HepG2 (cell line): ENCODE data around the gene LRRC32. TPM values are rescaled to one million over a fixed set of nuclear protein-coding genes. Genes with fewer than 3 reads are reported as not detected.

Experiments used
- ATAC-seq: fragments of 200-7000 bp; cut with Tn5 transposase; 3 replicates; pipeline ENCODE4 v1.9.1; 2020; ENCODE audit warnings: mild to moderate bottlenecking, moderate library complexity
- BruUV-seq: library from RNA; stranded (reverse); fragments of 400-500 nt; replicated peaks from 2 replicates; lab custom pipeline; 2021; lab: Mats Ljungman, UMichigan
- CTCF ChIA-PET: fragments of 300-600 bp; formaldehyde crosslinking; extraction: SDS; loops from one replicate; lab custom pipeline; 2021; ENCODE audit warnings: low total read pairs, inconsistent platforms, low intra/inter-chr PET ratio; lab: Yijun Ruan, JAX
- POLR2A ChIA-PET: fragments of 350-600 bp; sonication (Branson Sonifier 250); formaldehyde crosslinking; loops from one replicate; lab custom pipeline; 2020; ENCODE audit warnings: antibody characterized with exemption, inconsistent platforms; lab: Yijun Ruan, JAX
- DNase-seq: peaks from one replicate; pipeline ENCODE4 v3.0.0-alpha.2; 2015; ENCODE audit warnings: low spot score
- FAIRE-seq: peaks from 3 replicates; lab custom pipeline; 2011; peaks lifted over from hg19 to GRCh38; lab: Jason Lieb, UNC
- H2AFZ ChIP-seq: one replicate; pipeline ENCODE4 v1.6.1; 2011; ENCODE audit warnings: low read length, inconsistent platforms
- H3K27ac ChIP-seq: fragments of 300-600 bp; 3 replicates; pipeline ENCODE4 v1.8.0; 2011; ENCODE audit warnings: mixed run types, mild to moderate bottlenecking, mixed read lengths, low read length, inconsistent platforms; ENCODE audit not compliant: insufficient read depth; ENCODE audit errors: extremely low read length
- H3K27me3 ChIP-seq, 2 experiments: fragments of 200-600 bp in 1 of 2; 2 replicates in 1 of 2; 3 replicates in 1 of 2; pipeline versions ENCODE4 v1.6.0 to v1.8.0; 2011; ENCODE audit warnings: low read length in 2 of 2, mild to moderate bottlenecking in 2 of 2, moderate library complexity in 2 of 2, inconsistent platforms in 1 of 2; ENCODE audit not compliant: insufficient read depth in 2 of 2, control insufficient read depth in 1 of 2
- H3K36me3 ChIP-seq, 2 experiments: fragments of 200-600 bp in 1 of 2; replicated peaks in 1 of 2; 2 replicates in 1 of 2; 3 replicates in 1 of 2; pipeline versions ENCODE4 v1.5.1 to v1.8.0; 2011; ENCODE audit warnings: low read length in 2 of 2, inconsistent platforms in 1 of 2; ENCODE audit not compliant: insufficient read depth in 2 of 2, control insufficient read depth in 1 of 2
- H3K4me1 ChIP-seq: 2 replicates; pipeline ENCODE4 v1.5.1; 2012; ENCODE audit warnings: low read length, inconsistent platforms; ENCODE audit not compliant: insufficient read depth
- H3K4me2 ChIP-seq: 2 replicates; pipeline ENCODE4 v1.6.0; 2011; ENCODE audit warnings: low read depth, low read length, inconsistent platforms
- H3K4me3 ChIP-seq, 3 experiments: fragments of 200-600 bp in 1 of 3; sonication (generic), shearing (Covaris generic) in 1 of 3; replicated peaks in 1 of 3; 2 replicates each; pipeline ENCODE4 v1.5.1; 2011 to 2016; ENCODE audit warnings: low read length in 3 of 3, inconsistent platforms in 2 of 3, low read depth in 2 of 3, mild to moderate bottlenecking in 2 of 3, control low read depth in 1 of 3, mixed read lengths in 1 of 3; ENCODE audit not compliant: insufficient read depth in 1 of 3
- H3K79me2 ChIP-seq: one replicate; pipeline ENCODE4 v1.6.1; 2011; ENCODE audit warnings: low read length, inconsistent platforms; ENCODE audit not compliant: insufficient read depth
- H3K9ac ChIP-seq: 2 replicates; pipeline ENCODE4 v1.6.0; 2011; ENCODE audit warnings: mild to moderate bottlenecking, low read depth, low read length, inconsistent platforms; ENCODE audit not compliant: insufficient read depth
- H3K9me3 ChIP-seq: 2 replicates; pipeline ENCODE4 v1.5.1; 2012; ENCODE audit warnings: mild to moderate bottlenecking, low read length
- H4K20me1 ChIP-seq: 2 replicates; pipeline ENCODE4 v1.6.0; 2011; ENCODE audit warnings: inconsistent platforms, mild to moderate bottlenecking, low read length, moderate library complexity; ENCODE audit not compliant: insufficient read depth
- ATF7 ChIP-seq, 2 experiments: fragments of 450-650 bp in 1 of 2; sonication (generic) in 1 of 2; formaldehyde crosslinking in 1 of 2; IDR thresholded peaks; 2 replicates each; pipeline versions ENCODE4 v1.4.0 to v1.6.1; 2016 to 2020; ENCODE audit warnings: antibody characterized with exemption in 1 of 2, mild to moderate bottlenecking in 1 of 2, missing genetic modification reagents in 1 of 2
- EZH2 ChIP-seq: conservative IDR thresholded peaks from 2 replicates; pipeline ENCODE4 v1.6.1; 2012; ENCODE audit warnings: mild to moderate bottlenecking, low read depth, low read length, moderate library complexity
- MLLT10 ChIP-seq: sonication (generic); formaldehyde crosslinking; IDR thresholded peaks from 2 replicates; pipeline ENCODE4 v1.4.0; 2020; ENCODE audit warnings: missing genetic modification reagents
- RARA ChIP-seq: IDR thresholded peaks from 2 replicates; pipeline ENCODE4 v1.6.1; 2016; ENCODE audit warnings: missing genetic modification reagents, missing compliant biosample characterization
- ZNF503 ChIP-seq: sonication (generic); formaldehyde crosslinking; IDR thresholded peaks from 2 replicates; pipeline ENCODE4 v1.4.0; 2020; ENCODE audit warnings: missing genetic modification reagents
- WGBS: methylation state at CpG from one replicate; pipeline ENCODE4 v1.1.6; 2017; ENCODE audit warnings: low lambda C conversion rate; 5-methylcytosine and 5-hydroxymethylcytosine counted together
- in situ Hi-C: cut with HindIII; loops from 2 replicates; pipeline ENCODE4 v1.10.0; 2017; ENCODE audit warnings: low pct_unique_long_range_greater_than_20kb; ENCODE audit not compliant: extremely low pct_ligation_motif_present
- intact Hi-C: fragments of 100-400 bp; cut with micrococcal nuclease; formaldehyde crosslinking; loops from one replicate; pipeline ENCODE4 v1.10.0; 2022; ENCODE audit not compliant: unreplicated experiment
- polyA plus RNA-seq, 8 experiments: library from polyadenylated mRNA; depleted of rRNA in 3 of 8; stranded (reverse) in 7 of 8; unstranded in 1 of 8; fragments of >200 nt; fragmentation: Illumina TruSeq in 4 of 8; extraction: Trizol in 4 of 8; gene quantifications; 2 replicates each; pipeline versions ENCODE4 v1.2.1 to v1.2.3, GENCODE V29; 2011 to 2016; ENCODE audit warnings: low read depth in 4 of 8, missing spikeins in 1 of 8, mixed read lengths in 1 of 8; ENCODE audit not compliant: insufficient read depth in 1 of 8
- total RNA-seq, 5 experiments: library from RNA; depleted of rRNA; stranded (reverse); fragments of >200 nt; fragmentation: Illumina TruSeq; extraction: Trizol; gene quantifications; 2 replicates each; pipeline ENCODE4 v1.2.3, GENCODE V29; 2016; ENCODE audit warnings: low read depth in 1 of 5
- TF ChIP-seq, protein P1 (sequence below): sonication (generic); formaldehyde crosslinking; IDR thresholded peaks from 2 replicates; pipeline ENCODE4 v1.4.0; 2020; ENCODE audit warnings: mild to moderate bottlenecking, low read depth, missing genetic modification reagents
- TF ChIP-seq, protein P2 (sequence below): sonication (generic); formaldehyde crosslinking; IDR thresholded peaks from 2 replicates; pipeline ENCODE4 v1.5.1; 2020; ENCODE audit warnings: missing genetic modification reagents, mild to moderate bottlenecking, borderline replicate concordance

Gene LRRC32
- total and polyA plus RNA-seq, 2 of the 13 experiments (the other 11 are each of a cell fraction or from before 2014, with no cell fraction given), result 0.07 TPM; not detected in 1

DNA sequence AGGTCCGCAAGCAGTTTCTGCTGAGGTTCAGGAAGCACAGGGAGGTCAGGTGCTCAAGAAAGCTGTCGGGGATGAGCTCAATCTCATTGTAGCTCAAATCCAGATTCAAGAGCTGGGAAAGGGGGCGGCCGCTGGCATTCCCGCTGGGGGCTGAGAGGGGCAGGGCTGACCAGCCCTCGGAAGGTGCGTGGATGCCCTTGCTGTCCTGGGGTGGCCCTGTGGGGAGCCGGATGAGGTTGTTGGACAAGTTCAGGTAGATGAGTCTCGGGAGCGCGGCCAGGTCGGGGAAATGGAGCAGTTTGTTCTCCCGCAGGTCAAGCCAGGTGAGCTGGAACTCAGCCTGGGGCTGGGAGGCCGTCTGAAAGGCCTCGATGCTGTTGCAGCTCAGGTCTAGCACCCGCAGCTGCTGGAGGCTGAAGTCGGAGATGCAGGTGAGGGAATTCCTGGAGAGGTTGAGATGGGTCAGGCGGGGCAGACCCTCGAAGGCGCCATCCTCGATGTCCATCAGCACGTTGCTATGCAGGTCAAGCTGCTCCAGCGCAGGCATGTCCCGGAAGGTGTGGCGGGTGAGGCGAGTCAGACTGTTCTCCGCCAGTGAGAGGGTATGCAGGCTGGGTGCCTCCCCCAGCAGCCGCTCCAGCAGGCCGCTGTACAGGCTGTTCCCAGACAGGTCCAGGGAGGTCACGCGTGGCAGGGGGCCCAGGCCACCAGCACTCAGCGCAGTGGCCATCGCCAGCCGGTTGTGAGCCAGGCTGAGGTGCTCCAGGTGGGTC, 9.8 kb downstream of the LRRC32 start:
- 46% methylated on average over 21 of the region's 34 CpGs for WGBS
- H3K4me2 ChIP-seq, result no peak overlapping the region
- ChIA-PET POLR2A (no interaction called here), CTCF (no interaction called here)
- H3K27me3 ChIP-seq, result peaks cover 1 to 77% of the 10 kb centered on the region in 2 experiments
- H3K4me3 ChIP-seq, result no peak overlapping the region
- no peak for DNase-seq
- no peaks in the 10 kb centered on the region for H3K79me2 ChIP-seq
- H3K4me1 ChIP-seq, result no peaks in the 10 kb centered on the region
- intact Hi-C loops (no loop called here), in situ Hi-C loops (no loop called here)
- H3K9ac ChIP-seq, result no peak overlapping the region
- H3K36me3 ChIP-seq, result no peaks in the 10 kb centered on the region
- no peaks in the 10 kb centered on the region for H3K9me3 ChIP-seq
- no TSS peak for BruUV-seq
- no peaks in the 10 kb centered on the region for H4K20me1 ChIP-seq
- no peak for ATAC-seq
- TF ChIP-seq RARA (CRISPR knock-in tag), result no peak
- TF ChIP-seq ATF7 (IDR thresholded peaks at IDR 0.05), result no peak
- no peak for TF ChIP-seq ATF7 (CRISPR knock-in tag; IDR thresholded peaks at IDR 0.05)
- TF ChIP-seq EZH2, result no peak
- no peak for TF ChIP-seq ZNF503
- TF ChIP-seq, protein P1, sequence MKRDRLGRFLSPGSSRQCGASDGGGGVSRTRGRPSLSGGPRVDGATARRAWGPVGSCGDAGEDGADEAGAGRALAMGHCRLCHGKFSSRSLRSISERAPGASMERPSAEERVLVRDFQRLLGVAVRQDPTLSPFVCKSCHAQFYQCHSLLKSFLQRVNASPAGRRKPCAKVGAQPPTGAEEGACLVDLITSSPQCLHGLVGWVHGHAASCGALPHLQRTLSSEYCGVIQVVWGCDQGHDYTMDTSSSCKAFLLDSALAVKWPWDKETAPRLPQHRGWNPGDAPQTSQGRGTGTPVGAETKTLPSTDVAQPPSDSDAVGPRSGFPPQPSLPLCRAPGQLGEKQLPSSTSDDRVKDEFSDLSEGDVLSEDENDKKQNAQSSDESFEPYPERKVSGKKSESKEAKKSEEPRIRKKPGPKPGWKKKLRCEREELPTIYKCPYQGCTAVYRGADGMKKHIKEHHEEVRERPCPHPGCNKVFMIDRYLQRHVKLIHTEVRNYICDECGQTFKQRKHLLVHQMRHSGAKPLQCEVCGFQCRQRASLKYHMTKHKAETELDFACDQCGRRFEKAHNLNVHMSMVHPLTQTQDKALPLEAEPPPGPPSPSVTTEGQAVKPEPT (CRISPR knock-in tag), result no peak
- TF ChIP-seq, protein P2, sequence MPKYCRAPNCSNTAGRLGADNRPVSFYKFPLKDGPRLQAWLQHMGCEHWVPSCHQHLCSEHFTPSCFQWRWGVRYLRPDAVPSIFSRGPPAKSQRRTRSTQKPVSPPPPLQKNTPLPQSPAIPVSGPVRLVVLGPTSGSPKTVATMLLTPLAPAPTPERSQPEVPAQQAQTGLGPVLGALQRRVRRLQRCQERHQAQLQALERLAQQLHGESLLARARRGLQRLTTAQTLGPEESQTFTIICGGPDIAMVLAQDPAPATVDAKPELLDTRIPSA (CRISPR knock-in tag), result no peak
- TF ChIP-seq MLLT10 (CRISPR knock-in tag), result no peak
- H2AFZ ChIP-seq, result no peak overlapping the region
- FAIRE-seq, result no peak
- no peak overlapping the region for H3K27ac ChIP-seq
